Measurements from ENCODE around the gene PXMP2.

DNA sequence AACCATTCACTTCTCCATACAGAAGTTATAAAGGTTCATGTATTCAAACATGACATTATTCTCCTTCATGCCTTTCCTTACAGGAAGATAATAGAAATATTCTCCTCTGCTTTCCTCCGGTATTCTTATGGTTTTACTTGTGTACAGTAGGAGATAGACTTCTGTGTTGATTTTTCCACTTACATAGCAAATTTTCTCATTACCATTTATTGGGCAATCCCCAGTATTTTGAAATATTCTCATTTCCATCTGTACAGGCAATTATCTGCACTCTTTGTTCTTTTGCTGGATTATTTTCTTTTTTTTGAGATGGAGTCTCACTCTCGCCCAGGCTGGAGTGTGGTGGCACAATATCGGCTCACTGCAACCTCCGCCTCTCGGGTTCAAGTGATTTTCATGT lies 11.0 kb downstream of the PXMP2 start:
- TF ChIP-seq, protein P1, sequence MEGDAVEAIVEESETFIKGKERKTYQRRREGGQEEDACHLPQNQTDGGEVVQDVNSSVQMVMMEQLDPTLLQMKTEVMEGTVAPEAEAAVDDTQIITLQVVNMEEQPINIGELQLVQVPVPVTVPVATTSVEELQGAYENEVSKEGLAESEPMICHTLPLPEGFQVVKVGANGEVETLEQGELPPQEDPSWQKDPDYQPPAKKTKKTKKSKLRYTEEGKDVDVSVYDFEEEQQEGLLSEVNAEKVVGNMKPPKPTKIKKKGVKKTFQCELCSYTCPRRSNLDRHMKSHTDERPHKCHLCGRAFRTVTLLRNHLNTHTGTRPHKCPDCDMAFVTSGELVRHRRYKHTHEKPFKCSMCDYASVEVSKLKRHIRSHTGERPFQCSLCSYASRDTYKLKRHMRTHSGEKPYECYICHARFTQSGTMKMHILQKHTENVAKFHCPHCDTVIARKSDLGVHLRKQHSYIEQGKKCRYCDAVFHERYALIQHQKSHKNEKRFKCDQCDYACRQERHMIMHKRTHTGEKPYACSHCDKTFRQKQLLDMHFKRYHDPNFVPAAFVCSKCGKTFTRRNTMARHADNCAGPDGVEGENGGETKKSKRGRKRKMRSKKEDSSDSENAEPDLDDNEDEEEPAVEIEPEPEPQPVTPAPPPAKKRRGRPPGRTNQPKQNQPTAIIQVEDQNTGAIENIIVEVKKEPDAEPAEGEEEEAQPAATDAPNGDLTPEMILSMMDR (IDR thresholded peaks at IDR 0.05) = no peak
- no peak for TF ChIP-seq POLR2A (IDR thresholded peaks at IDR 0.05)

Data from breast epithelium (tissue), 3 donors.